A673 (cell line): ENCODE measurements around the gene ETV1. TPM values are rescaled to one million over a fixed set of nuclear protein-coding genes. Genes with fewer than 3 reads are reported as not detected.

Experiments
- BruUV-seq: library from RNA; stranded (reverse); fragments of 400-500 nt; replicated peaks from 2 replicates; lab custom pipeline; 2021; lab: Mats Ljungman, UMichigan
- CTCF ChIA-PET: fragments of 300-600 bp; sonication (Branson Sonifier 250); formaldehyde crosslinking; loops from one replicate; lab custom pipeline; 2022; ENCODE audit warnings: antibody characterized with exemption; lab: Charles Lee
- POLR2A ChIA-PET: fragments of 300-600 bp; sonication (Branson Sonifier 250); formaldehyde crosslinking; loops from one replicate; lab custom pipeline; 2022; ENCODE audit warnings: antibody characterized with exemption; ENCODE audit not compliant: low non-redundant PET; lab: Charles Lee
- DNase-seq: peaks from one replicate; pipeline ENCODE4 v3.0.0-alpha.2; 2015; ENCODE audit warnings: low spot score
- H3K27ac ChIP-seq: fragments of 200-600 bp; sonication (generic); 2 replicates; pipeline ENCODE4 v1.5.1; 2016; ENCODE audit warnings: mixed run types, low read depth, mild to moderate bottlenecking, mixed read lengths, antibody characterized with exemption, low read length; ENCODE audit not compliant: poor library complexity, severe bottlenecking
- H3K27me3 ChIP-seq: fragments of 200-600 bp; sonication (generic); replicated peaks from 2 replicates; pipeline ENCODE4 v1.6.1; 2017; ENCODE audit warnings: mixed run types, low read depth, mild to moderate bottlenecking, mixed read lengths, antibody characterized with exemption, low read length; ENCODE audit not compliant: insufficient read depth, poor library complexity
- H3K36me3 ChIP-seq: fragments of 200-600 bp; sonication (generic); 2 replicates; pipeline ENCODE4 v1.6.1; 2016; ENCODE audit warnings: mixed run types, mild to moderate bottlenecking, mixed read lengths, antibody characterized with exemption, low read length; ENCODE audit not compliant: insufficient read depth, poor library complexity, severe bottlenecking
- H3K4me1 ChIP-seq: fragments of 200-600 bp; sonication (generic); 2 replicates; pipeline ENCODE4 v1.6.1; 2017; ENCODE audit warnings: mixed run types, mild to moderate bottlenecking, mixed read lengths, antibody characterized with exemption, low read length; ENCODE audit not compliant: insufficient read depth, poor library complexity, severe bottlenecking
- H3K4me3 ChIP-seq: fragments of 200-600 bp; sonication (generic); 2 replicates; pipeline ENCODE4 v1.5.1; 2016; ENCODE audit warnings: low read depth, mixed run types, mild to moderate bottlenecking, mixed read lengths, low read length; ENCODE audit not compliant: poor library complexity, severe bottlenecking
- H3K9me3 ChIP-seq: fragments of 200-600 bp; sonication (generic); 2 replicates; pipeline ENCODE4 v1.6.1; 2016; ENCODE audit warnings: mixed run types, low read depth, mild to moderate bottlenecking, mixed read lengths, antibody characterized with exemption, low read length; ENCODE audit not compliant: poor library complexity, severe bottlenecking
- EZH2 ChIP-seq: fragments of 200-600 bp; sonication (generic); IDR thresholded peaks from 2 replicates; pipeline ENCODE4 v1.6.1; 2017; ENCODE audit warnings: borderline replicate concordance, low read depth, mild to moderate bottlenecking, mixed read lengths, antibody characterized with exemption, low read length; ENCODE audit not compliant: poor library complexity, severe bottlenecking
- intact Hi-C: fragments of 100-400 bp; cut with micrococcal nuclease; formaldehyde crosslinking; loops from one replicate; pipeline ENCODE4 v1.10.0; 2022; ENCODE audit not compliant: unreplicated experiment
- total RNA-seq: library from RNA; stranded (reverse); gene quantifications from 2 replicates; pipeline ENCODE4 v1.2.3, GENCODE V29; 2021
- TF ChIP-seq, protein P1 (sequence below): fragments of 300-800, 200-600 bp; sonication (generic); conservative IDR thresholded peaks from 2 replicates; pipeline ENCODE4 v1.5.1; 2017; ENCODE audit warnings: low read depth, mild to moderate bottlenecking, antibody characterized with exemption, low read length, moderate library complexity, mixed read lengths

ETV1 gene
- total RNA-seq, 1 experiment from 2014 or later = 84.1 TPM

DNA sequence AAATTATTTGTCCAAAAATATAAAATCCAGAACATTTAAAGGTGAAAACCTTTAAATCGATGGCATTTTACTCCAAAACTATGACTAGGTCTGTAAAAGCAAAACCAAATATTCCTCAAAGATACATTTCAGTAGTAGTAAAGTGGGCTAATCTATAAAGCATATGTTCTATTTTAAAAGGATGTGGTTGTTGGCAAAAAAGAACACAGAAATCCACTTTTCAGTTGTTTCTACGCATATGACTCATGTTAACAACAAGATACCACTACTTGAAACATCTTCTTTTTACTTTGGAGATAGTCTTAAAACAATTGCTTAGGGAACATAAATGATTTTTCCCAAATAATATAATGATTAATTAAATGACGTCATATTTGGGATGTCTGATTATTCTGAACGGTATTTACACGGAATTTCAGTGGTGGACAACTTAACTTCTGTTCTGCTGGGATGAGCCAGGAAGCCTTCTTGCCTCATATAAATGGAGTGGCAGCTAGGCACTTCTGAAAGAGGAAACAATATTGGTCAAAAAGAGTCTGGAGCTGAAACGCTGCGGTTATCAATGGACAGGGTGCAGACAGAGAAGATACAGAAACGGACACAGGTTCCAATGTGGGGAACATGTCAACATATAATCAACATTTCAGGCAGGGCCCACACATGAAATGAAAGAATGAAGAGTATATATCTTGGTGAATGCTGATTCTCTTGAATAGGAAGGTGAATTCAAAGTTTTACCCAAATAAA is 78.5 kb downstream of the ETV1 start:
- TF ChIP-seq, protein P1, sequence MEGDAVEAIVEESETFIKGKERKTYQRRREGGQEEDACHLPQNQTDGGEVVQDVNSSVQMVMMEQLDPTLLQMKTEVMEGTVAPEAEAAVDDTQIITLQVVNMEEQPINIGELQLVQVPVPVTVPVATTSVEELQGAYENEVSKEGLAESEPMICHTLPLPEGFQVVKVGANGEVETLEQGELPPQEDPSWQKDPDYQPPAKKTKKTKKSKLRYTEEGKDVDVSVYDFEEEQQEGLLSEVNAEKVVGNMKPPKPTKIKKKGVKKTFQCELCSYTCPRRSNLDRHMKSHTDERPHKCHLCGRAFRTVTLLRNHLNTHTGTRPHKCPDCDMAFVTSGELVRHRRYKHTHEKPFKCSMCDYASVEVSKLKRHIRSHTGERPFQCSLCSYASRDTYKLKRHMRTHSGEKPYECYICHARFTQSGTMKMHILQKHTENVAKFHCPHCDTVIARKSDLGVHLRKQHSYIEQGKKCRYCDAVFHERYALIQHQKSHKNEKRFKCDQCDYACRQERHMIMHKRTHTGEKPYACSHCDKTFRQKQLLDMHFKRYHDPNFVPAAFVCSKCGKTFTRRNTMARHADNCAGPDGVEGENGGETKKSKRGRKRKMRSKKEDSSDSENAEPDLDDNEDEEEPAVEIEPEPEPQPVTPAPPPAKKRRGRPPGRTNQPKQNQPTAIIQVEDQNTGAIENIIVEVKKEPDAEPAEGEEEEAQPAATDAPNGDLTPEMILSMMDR = no peak
- no peak for TF ChIP-seq EZH2
- Histone ChIP-seq H3K4me3 (no peak overlapping the region), H3K27me3 (no peaks in the 10 kb centered on the region), H3K9me3 (no peaks in the 10 kb centered on the region), H3K27ac (peak overlapping the region; percentile 17), H3K4me1 (peaks cover 81% of the 10 kb centered on the region), H3K36me3 (no peaks in the 10 kb centered on the region)
- ChIA-PET POLR2A (interaction anchor here (0.6 kb wide), 1 partner anchor 165 kb away, joined by 3 read pairs; no protein-coding TSS in a partner anchor), CTCF (no interaction called here)
- no peak for DNase-seq
- intact Hi-C loops = no loop called here
- BruUV-seq = no TSS peak

DNA sequence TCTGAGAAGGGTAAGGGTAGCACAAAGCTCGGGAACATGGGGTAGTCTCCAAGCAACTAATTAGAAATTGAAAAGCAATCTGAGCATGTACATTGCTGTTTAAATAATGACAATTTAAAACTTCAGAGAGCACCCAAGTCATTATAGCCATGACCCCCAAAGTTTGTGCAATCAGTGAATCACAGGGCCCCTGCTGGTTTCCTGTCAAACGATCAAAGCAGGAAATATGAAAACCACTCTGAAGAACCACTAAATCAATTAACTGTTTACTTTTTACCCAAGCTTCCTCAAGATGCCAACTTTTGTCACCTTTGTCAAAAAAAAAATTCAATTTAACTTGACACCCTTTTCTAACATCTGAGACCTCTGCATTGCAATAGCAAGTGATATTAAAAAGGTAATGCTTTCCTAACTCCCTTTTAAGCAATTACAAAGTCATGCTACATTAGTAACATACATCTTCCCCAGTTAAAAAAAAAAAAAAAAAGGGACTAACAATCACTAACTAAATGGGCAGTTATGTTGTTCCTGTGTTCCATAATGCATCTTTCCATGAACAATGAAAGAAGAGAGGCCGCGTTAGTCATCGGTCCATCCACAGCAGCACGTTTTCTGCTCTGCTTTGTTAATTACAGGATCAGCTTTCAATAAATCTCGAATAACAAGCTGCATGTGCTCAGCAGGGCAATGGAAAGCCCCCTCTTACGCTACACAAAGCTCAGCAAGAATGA is 80.6 kb downstream of the ETV1 start:
- POLR2A ChIA-PET = no interaction called here
- peak; percentile 90 for DNase-seq
- intact Hi-C loops = loop anchor here (2.0 to 5.0 kb wide), 3 partner anchors 58 to 548 kb away; partner anchors contain the start of gene ETV1

DNA sequence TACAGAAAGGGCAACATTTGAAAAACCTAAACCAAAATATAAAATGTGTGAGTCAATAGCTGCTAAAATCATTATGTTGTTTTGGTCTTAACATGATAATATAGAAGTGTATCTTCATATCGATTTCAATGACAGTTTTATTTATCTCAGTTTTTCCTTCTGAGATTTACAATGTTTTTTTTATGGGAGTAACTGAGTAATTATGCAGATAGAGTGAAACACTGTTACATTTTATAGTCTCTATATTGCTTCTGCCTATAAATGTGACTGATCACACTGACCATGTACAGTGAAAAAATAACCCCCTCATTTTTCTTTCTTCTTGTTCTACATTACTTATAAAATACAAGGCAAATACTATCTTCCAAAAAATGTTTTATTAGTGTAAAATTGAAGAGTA is 81.6 kb downstream of the ETV1 start:
- TSS peak; percentile 25 for BruUV-seq
- TF ChIP-seq, protein P1 = no peak
- no peak for TF ChIP-seq EZH2
- no peaks in the 10 kb centered on the region for H3K27me3 ChIP-seq
- POLR2A ChIA-PET = no interaction called here
- no peak overlapping the region for H3K4me3 ChIP-seq
- no peaks in the 10 kb centered on the region for H3K36me3 ChIP-seq
- no peak for DNase-seq
- peaks cover 80% of the 10 kb centered on the region for H3K4me1 ChIP-seq
- intact Hi-C loops = loop anchor here (2.0 to 5.0 kb wide), 3 partner anchors 57 to 549 kb away; partner anchors contain the start of gene ETV1
- CTCF ChIA-PET = no interaction called here
- H3K27ac ChIP-seq = peak overlapping the region; percentile 46
- no peaks in the 10 kb centered on the region for H3K9me3 ChIP-seq

More for the DNA sequence above, 80.6 kb downstream of the ETV1 start:
- Histone ChIP-seq H3K9me3 (no peaks in the 10 kb centered on the region), H3K36me3 (no peaks in the 10 kb centered on the region), H3K4me3 (no peak overlapping the region), H3K27me3 (no peaks in the 10 kb centered on the region), H3K4me1 (peaks cover 81% of the 10 kb centered on the region), H3K27ac (peak overlapping the region; percentile 46)
- TF ChIP-seq, protein P1 = no peak
- TF ChIP-seq EZH2 = no peak
- BruUV-seq = no TSS peak
- CTCF ChIA-PET = no interaction called here
